GM12878 (cell line): ENCODE results near the gene DENND1B. TPM values are rescaled to one million over a fixed set of nuclear protein-coding genes. Genes with fewer than 3 reads are reported as not detected.

Source experiments
- ATAC-seq: fragments of 200-7000 bp; cut with Tn5 transposase; 3 replicates; pipeline ENCODE4 v1.9.1; 2020; ENCODE audit warnings: mild to moderate bottlenecking, moderate library complexity
- BruUV-seq: library from RNA; stranded (reverse); fragments of 400-500 nt; replicated peaks from 2 replicates; lab custom pipeline; 2021; lab: Mats Ljungman, UMichigan
- CTCF ChIA-PET: fragments of 300-600 bp; sonication (Branson Sonifier 250); formaldehyde crosslinking; extraction: SDS; loops from one replicate; lab custom pipeline; 2021; ENCODE audit warnings: inconsistent platforms; lab: Yijun Ruan, JAX
- POLR2A ChIA-PET: fragments of 350-600 bp; formaldehyde crosslinking; extraction: SDS; loops from one replicate; lab custom pipeline; 2021; ENCODE audit warnings: inconsistent platforms; lab: Charles Lee
- RAD21 ChIA-PET: fragments of 300-600 bp; sonication (Branson Sonifier 250); formaldehyde crosslinking; loops from one replicate; lab custom pipeline; 2023; ENCODE audit warnings: antibody characterized with exemption; ENCODE audit not compliant: unreplicated experiment; lab: Charles Lee
- SMC1A ChIA-PET: fragments of 300-600 bp; sonication (Branson Sonifier 250); formaldehyde crosslinking; loops from one replicate; lab custom pipeline; 2023; ENCODE audit not compliant: unreplicated experiment, uncharacterized antibody; lab: Charles Lee
- DNase-seq: peaks from one replicate; pipeline ENCODE4 v3.0.0-alpha.2; 2011; ENCODE audit warnings: low read depth, low spot score
- FAIRE-seq: peaks from 3 replicates; lab custom pipeline; 2011; peaks lifted over from hg19 to GRCh38; lab: Jason Lieb, UNC
- H2AFZ ChIP-seq: 2 replicates; pipeline ENCODE4 v1.6.0; 2011; ENCODE audit warnings: low read depth, low read length, control low read depth; ENCODE audit not compliant: control insufficient read depth
- H3K27ac ChIP-seq: 2 replicates; pipeline ENCODE4 v1.5.1; 2011; ENCODE audit warnings: control low read depth; ENCODE audit not compliant: control insufficient read depth, insufficient read depth
- H3K27me3 ChIP-seq, 2 experiments: replicated peaks in 1 of 2; 2 replicates each; pipeline versions ENCODE4 v1.6.0 to v1.6.1; 2011; ENCODE audit warnings: low read length in 1 of 2; ENCODE audit not compliant: control insufficient read depth in 2 of 2, insufficient read depth in 2 of 2
- H3K36me3 ChIP-seq, 2 experiments: 2 replicates each; pipeline ENCODE4 v1.5.1; 2011; ENCODE audit warnings: low read length in 1 of 2; ENCODE audit not compliant: control insufficient read depth in 2 of 2, insufficient read depth in 2 of 2
- H3K4me1 ChIP-seq: 2 replicates; pipeline ENCODE4 v1.6.1; 2011; ENCODE audit warnings: mild to moderate bottlenecking, low read length, moderate library complexity, mixed read lengths; ENCODE audit not compliant: control insufficient read depth, insufficient read depth
- H3K4me2 ChIP-seq: 2 replicates; pipeline ENCODE4 v1.6.0; 2011; ENCODE audit warnings: control low read depth; ENCODE audit not compliant: control insufficient read depth, insufficient read depth
- H3K4me3 ChIP-seq: fragments of 200-600 bp; sonication (generic); 2 replicates; pipeline ENCODE4 v1.5.1; 2016
- H3K79me2 ChIP-seq: 2 replicates; pipeline ENCODE4 v1.6.0; 2011; ENCODE audit warnings: low read length; ENCODE audit not compliant: control insufficient read depth, insufficient read depth
- H3K9ac ChIP-seq: 2 replicates; pipeline ENCODE4 v1.8.0; 2011; ENCODE audit warnings: low read length, control low read depth, mixed read lengths; ENCODE audit not compliant: control insufficient read depth, insufficient read depth
- H3K9me3 ChIP-seq: replicated peaks from 3 replicates; pipeline ENCODE4 v1.5.1; 2011; ENCODE audit warnings: mild to moderate bottlenecking, low read length; ENCODE audit not compliant: control insufficient read depth, insufficient read depth
- H4K20me1 ChIP-seq: 2 replicates; pipeline ENCODE4 v1.6.0; 2011; ENCODE audit not compliant: control insufficient read depth, insufficient read depth
- BCL11A ChIP-seq: IDR thresholded peaks from 2 replicates; pipeline ENCODE4 v1.6.1; 2011; ENCODE audit warnings: low read depth, low read length
- EZH2 ChIP-seq: IDR thresholded peaks from 2 replicates; pipeline ENCODE4 v1.6.1; 2012; ENCODE audit warnings: low read depth, mild to moderate bottlenecking, control low read depth, inconsistent platforms, low read length, borderline replicate concordance; ENCODE audit not compliant: control insufficient read depth
- MEF2A ChIP-seq: IDR thresholded peaks from 2 replicates; pipeline ENCODE4 v1.6.1; 2011; ENCODE audit warnings: low read depth, mild to moderate bottlenecking, low read length, moderate library complexity; ENCODE audit not compliant: insufficient read depth
- POLR2A ChIP-seq: IDR thresholded peaks from 2 replicates; pipeline ENCODE4 v1.6.1; 2011; ENCODE audit warnings: low read depth, mild to moderate bottlenecking, low read length
- STAT1 ChIP-seq: fragments of 450-650 bp; conservative IDR thresholded peaks from 2 replicates; pipeline ENCODE4 v1.6.1; 2014; ENCODE audit warnings: antibody characterized with exemption, mild to moderate bottlenecking
- TARDBP ChIP-seq: IDR thresholded peaks from 2 replicates; pipeline ENCODE4 v1.6.1; 2016; ENCODE audit warnings: borderline replicate concordance
- WGBS: methylation state at CpG from one replicate; pipeline ENCODE4 v1.1.6; 2016; ENCODE audit warnings: low lambda C conversion rate; ENCODE audit not compliant: insufficient replicate concordance, insufficient coverage; ENCODE audit errors: missing lambda C conversion rate; 5-methylcytosine and 5-hydroxymethylcytosine counted together
- in situ Hi-C: fragments of 300-500 bp; cut with MboI; formaldehyde crosslinking; loops from 9 replicates; pipeline ENCODE4 v1.14.3; 2018; ENCODE audit warnings: mixed read lengths
- intact Hi-C: fragments of 100-400 bp; cut with micrococcal nuclease; formaldehyde crosslinking; loops from one replicate; pipeline ENCODE4 v1.14.2; 2022; ENCODE audit not compliant: unreplicated experiment
- polyA plus RNA-seq, 11 experiments: library from polyadenylated mRNA; depleted of rRNA in 4 of 11; unstranded in 6 of 11; stranded (reverse) in 5 of 11; fragments of >200 nt; fragmentation: Nextera tagmentation in 4 of 11; fragmentation: Illumina TruSeq in 1 of 11; extraction: Ambion mirVana in 4 of 11; extraction: Trizol in 1 of 11; gene quantifications; 1 replicate in 1 of 11; 2 replicates in 10 of 11; pipeline versions ENCODE4 v1.2.1 to v1.2.3, GENCODE V29; 2011 to 2016; ENCODE audit warnings: inconsistent platforms in 2 of 11, missing spikeins in 2 of 11, low read depth in 1 of 11
- total RNA-seq, 4 experiments: library from RNA; depleted of rRNA in 3 of 4; stranded (reverse); fragments of >200 nt in 3 of 4; fragmentation: Illumina TruSeq in 1 of 4; extraction: Trizol in 1 of 4; gene quantifications; 2 replicates each; pipeline versions ENCODE4 v1.2.1 to v1.2.3, GENCODE V29; 2013 to 2021
- TF ChIP-seq, protein P1 (sequence below): IDR thresholded peaks from 2 replicates; pipeline ENCODE4 v1.6.1; 2011; ENCODE audit warnings: borderline replicate concordance, low read depth, mild to moderate bottlenecking, moderate library complexity, mixed read lengths, low read length; ENCODE audit not compliant: insufficient read depth; ENCODE audit errors: extremely low read length
- TF ChIP-seq, protein P2 (sequence below): fragments of 450-650 bp; IDR thresholded peaks from 2 replicates; pipeline ENCODE4 v1.6.1; 2018; ENCODE audit warnings: borderline replicate concordance, mild to moderate bottlenecking; ENCODE audit not compliant: partially characterized antibody

The DENND1B gene
- total and polyA plus RNA-seq, 10 of the 15 experiments (the other 5 are each of a cell fraction or from before 2014, with no cell fraction given), result 1.7 to 10.7 (median 8.0) TPM

DNA sequence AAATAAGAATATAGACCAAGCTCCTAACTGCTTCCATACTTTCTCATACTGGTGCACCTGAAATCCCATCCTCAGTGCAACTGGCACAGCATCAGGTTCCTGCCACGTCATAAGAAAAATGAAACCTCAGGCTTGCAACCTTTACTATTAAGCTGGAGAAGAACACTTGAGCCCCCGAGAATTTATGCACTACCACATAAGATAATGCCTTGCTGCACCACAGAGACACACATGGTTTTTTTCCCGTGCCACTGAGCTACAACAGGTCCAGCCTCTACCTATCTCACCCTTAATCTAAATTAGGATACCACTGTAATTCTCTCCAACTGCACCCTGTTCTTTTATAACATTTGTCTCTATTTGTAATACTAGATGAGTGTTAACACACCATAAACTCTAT, 174.5 kb downstream of the DENND1B start:
- intact Hi-C loops, result no loop called here
- ChIA-PET SMC1A (no interaction called here), RAD21 (no interaction called here), CTCF (interaction anchor here (0.6 kb wide), 2 partner anchors 269 to 722 kb away, joined by 3 read pairs; no protein-coding TSS in a partner anchor), POLR2A (no interaction called here)
- H3K9me3 ChIP-seq, result no peaks in the 10 kb centered on the region
- 25% methylated on average over 3 of the region's 3 CpGs for WGBS
- H3K79me2 ChIP-seq, result no peaks in the 10 kb centered on the region
- H3K27me3 ChIP-seq, result no peaks in the 10 kb centered on the region
- TF ChIP-seq STAT1 (no peak), BCL11A (no peak), POLR2A (no peak), TARDBP (no peak), EZH2 (no peak), MEF2A (no peak)
- TF ChIP-seq, protein P1, sequence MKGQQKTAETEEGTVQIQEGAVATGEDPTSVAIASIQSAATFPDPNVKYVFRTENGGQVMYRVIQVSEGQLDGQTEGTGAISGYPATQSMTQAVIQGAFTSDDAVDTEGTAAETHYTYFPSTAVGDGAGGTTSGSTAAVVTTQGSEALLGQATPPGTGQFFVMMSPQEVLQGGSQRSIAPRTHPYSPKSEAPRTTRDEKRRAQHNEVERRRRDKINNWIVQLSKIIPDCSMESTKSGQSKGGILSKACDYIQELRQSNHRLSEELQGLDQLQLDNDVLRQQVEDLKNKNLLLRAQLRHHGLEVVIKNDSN, result no peak
- TF ChIP-seq, protein P2, sequence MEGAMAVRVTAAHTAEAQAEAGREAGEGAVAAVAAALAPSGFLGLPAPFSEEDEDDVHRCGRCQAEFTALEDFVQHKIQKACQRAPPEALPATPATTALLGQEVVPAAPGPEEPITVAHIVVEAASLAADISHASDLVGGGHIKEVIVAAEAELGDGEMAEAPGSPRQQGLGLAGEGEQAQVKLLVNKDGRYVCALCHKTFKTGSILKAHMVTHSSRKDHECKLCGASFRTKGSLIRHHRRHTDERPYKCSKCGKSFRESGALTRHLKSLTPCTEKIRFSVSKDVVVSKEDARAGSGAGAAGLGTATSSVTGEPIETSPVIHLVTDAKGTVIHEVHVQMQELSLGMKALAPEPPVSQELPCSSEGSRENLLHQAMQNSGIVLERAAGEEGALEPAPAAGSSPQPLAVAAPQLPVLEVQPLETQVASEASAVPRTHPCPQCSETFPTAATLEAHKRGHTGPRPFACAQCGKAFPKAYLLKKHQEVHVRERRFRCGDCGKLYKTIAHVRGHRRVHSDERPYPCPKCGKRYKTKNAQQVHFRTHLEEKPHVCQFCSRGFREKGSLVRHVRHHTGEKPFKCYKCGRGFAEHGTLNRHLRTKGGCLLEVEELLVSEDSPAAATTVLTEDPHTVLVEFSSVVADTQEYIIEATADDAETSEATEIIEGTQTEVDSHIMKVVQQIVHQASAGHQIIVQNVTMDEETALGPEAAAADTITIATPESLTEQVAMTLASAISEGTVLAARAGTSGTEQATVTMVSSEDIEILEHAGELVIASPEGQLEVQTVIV, result no peak
- in situ Hi-C loops, result no loop called here
- no peak overlapping the region for H3K4me3 ChIP-seq
- no peaks in the 10 kb centered on the region for H4K20me1 ChIP-seq
- FAIRE-seq (no peak), ATAC-seq (no peak), DNase-seq (no peak)
- H3K27ac ChIP-seq, result no peak overlapping the region
- H2AFZ ChIP-seq, result no peak overlapping the region
- H3K4me1 ChIP-seq, result no peaks in the 10 kb centered on the region
- no peak overlapping the region for H3K4me2 ChIP-seq
- H3K36me3 ChIP-seq, result no peaks in the 10 kb centered on the region
- no peak overlapping the region for H3K9ac ChIP-seq
- BruUV-seq, result no TSS peak
